Measurements from ENCODE around the gene TOPAZ1.

TOPAZ1 gene

DNA sequence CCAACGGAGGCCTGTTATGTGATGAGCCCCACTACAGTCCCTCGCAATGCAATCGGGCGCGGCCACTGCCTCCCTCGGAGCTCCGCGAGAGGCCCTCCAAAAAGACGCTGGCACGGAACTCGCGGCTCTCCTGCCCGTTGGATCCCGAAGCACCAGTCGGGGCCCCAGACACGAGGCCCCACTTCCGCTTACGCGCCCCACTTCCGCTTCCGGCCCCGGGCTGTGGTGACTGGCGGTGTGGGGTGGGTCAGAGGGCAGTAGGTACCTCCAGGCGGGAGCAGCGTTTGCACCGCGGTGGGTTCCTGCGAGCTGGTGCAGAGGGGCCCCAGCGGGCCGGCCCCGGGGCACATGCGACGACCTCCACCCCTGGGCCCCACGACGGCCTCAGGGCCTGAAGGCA is at the start of gene TOPAZ1:
Gene TOPAZ1 (plus strand): TSS at position 181 of the 400 bp plus-strand sequence. CDS start 168 bp downstream, at position 349.
- Mint-ChIP-seq H3K27me3 (ENCODE audit: low read depth) (peaks cover 5% of the 10 kb centered on the region), H3K36me3 (ENCODE audit: low read depth) (no peaks in the 10 kb centered on the region), H3K9me3 (peaks cover 10% of the 10 kb centered on the region), H3K4me3 (no peak within 1 kb of the TSS), H3K4me1 (peaks cover 10% of the 10 kb centered on the region), H3K27ac (peak within 1 kb of the TSS; percentile 51 to 76 (median 76))
- TF ChIP-seq, protein P1, sequence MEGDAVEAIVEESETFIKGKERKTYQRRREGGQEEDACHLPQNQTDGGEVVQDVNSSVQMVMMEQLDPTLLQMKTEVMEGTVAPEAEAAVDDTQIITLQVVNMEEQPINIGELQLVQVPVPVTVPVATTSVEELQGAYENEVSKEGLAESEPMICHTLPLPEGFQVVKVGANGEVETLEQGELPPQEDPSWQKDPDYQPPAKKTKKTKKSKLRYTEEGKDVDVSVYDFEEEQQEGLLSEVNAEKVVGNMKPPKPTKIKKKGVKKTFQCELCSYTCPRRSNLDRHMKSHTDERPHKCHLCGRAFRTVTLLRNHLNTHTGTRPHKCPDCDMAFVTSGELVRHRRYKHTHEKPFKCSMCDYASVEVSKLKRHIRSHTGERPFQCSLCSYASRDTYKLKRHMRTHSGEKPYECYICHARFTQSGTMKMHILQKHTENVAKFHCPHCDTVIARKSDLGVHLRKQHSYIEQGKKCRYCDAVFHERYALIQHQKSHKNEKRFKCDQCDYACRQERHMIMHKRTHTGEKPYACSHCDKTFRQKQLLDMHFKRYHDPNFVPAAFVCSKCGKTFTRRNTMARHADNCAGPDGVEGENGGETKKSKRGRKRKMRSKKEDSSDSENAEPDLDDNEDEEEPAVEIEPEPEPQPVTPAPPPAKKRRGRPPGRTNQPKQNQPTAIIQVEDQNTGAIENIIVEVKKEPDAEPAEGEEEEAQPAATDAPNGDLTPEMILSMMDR (IDR thresholded peaks at IDR 0.05; ENCODE audit: unreplicated experiment in 3 of 3), result no peak

DNA sequence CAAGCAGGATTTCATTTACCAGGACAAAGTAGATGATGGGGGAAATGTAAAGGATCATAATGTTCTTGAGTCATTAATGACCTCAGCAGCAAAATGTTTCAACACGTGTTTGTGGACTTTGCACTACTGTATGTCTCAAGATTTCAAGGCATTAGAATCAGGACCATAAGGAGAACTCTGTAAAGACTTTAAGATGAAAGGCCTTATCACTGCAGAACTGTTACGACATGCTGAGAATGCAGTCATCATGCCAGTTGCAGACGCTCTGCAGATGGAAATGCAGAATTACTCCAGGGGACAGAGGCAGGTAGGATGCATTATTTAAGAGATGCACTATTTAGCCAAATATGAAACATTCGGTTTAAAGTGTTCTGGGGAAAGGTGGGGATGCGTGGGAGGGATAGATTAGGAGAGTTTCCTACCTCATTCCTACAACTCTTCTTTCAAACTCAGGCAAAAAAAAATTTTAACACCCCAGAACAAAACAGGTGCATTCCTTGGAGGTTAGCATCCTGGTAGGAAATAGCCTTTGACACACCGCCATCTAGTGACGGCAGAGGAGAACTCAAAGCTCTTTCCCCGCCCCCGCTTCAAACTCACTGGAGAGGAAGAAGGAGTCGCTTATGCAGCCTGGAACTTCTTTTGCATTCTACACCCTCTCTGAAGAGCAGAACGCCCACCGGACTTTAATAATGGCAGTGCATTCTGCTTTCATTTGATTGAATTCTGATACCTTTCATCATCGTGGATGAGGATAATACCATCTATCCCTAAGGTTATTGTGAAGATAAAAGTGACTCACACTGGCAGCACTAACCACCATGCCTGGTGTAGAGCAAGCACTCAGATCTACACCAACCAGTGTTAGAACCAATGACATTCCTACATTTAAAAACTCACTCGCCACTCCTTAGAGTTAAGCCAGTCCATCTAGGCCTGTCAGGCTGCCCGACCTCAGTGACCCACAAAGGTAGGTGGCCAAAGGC is 43.1 kb upstream of the TOPAZ1 start:
- Mint-ChIP-seq H3K27me3 (ENCODE audit: low read depth) (peaks cover 19% of the 10 kb centered on the region), H3K36me3 (ENCODE audit: low read depth) (no peaks in the 10 kb centered on the region), H3K27ac (no peak overlapping the region), H3K9me3 (no peaks in the 10 kb centered on the region), H3K4me1 (no peaks in the 10 kb centered on the region), H3K4me3 (no peak overlapping the region)
- TF ChIP-seq, protein P1 (IDR thresholded peaks at IDR 0.05; ENCODE audit: unreplicated experiment in 3 of 3), result peak; percentile 82 to 90 (median 82)

DNA sequence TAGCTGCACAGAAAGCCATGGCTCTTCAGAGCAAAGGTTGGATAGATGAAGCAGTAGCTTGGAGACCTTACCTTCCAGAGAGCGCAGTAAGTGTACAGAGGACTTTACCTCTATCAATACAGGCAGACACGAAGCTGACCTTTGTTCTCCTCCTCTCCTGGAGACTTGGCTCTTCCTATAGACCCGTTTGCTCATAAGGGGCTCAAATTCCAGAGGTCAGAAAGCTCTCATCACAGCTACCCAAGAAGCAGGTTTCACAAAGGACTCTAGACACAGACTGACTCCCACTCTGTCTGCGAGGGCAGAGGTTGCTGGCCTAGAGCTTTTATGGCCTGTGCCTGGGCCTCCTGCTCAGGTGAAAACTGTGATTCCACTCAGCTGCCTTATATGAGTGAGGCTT is 35.4 kb upstream of the TOPAZ1 start:
- no peaks in the 10 kb centered on the region for H3K36me3 Mint-ChIP-seq (ENCODE audit: low read depth)
- no peak overlapping the region for H3K27ac Mint-ChIP-seq
- H3K4me3 Mint-ChIP-seq, result no peak overlapping the region
- H3K9me3 Mint-ChIP-seq, result no peaks in the 10 kb centered on the region
- peaks cover 17% of the 10 kb centered on the region for H3K4me1 Mint-ChIP-seq
- TF ChIP-seq, protein P1 (IDR thresholded peaks at IDR 0.05; ENCODE audit: unreplicated experiment in 3 of 3), result no peak
- peaks cover 43% of the 10 kb centered on the region for H3K27me3 Mint-ChIP-seq (ENCODE audit: low read depth)

DNA sequence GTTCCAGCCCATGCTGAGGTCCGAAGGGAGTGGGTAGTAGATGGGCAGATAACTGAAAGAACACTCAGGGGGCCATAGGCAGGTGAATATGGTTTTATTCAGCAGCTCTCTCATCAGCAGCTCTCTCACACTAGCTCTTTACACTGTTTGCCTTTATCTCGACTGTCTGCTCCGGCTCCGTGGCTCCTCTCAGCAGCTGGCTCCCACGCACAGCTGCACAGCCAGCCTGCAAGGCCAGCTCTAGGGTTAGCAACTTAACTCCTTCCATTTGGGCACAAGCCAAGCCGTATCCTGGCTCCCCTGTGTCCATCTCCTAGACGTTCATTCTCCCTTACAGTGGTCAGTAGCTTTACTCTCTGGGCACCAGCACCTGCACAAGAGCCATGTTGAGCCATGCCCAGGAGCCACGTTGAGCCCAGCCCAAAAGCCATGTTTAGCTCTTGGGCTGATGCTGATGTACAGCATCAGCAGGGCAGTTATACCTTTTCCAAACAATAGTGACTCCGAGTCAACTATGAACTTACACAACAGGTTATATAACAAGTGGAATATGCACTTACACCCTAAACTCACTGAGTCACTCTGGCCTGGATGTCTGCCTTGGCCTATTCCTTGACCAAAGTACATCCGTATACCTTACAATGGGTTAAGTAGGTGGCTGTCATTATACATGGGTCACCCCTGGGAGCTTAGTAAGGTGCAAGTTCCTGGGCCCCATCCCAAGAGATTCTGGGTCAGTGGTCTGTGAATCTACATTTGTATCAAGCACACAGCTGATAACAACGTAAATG is 34.6 kb upstream of the TOPAZ1 start:
- peaks cover 38% of the 10 kb centered on the region for H3K27me3 Mint-ChIP-seq (ENCODE audit: low read depth)
- peaks cover 17% of the 10 kb centered on the region for H3K4me1 Mint-ChIP-seq
- H3K4me3 Mint-ChIP-seq, result no peak overlapping the region
- no peaks in the 10 kb centered on the region for H3K9me3 Mint-ChIP-seq
- H3K36me3 Mint-ChIP-seq (ENCODE audit: low read depth), result no peaks in the 10 kb centered on the region
- no peak overlapping the region for H3K27ac Mint-ChIP-seq
- TF ChIP-seq, protein P1 (IDR thresholded peaks at IDR 0.05; ENCODE audit: unreplicated experiment in 3 of 3), result no peak

DNA sequence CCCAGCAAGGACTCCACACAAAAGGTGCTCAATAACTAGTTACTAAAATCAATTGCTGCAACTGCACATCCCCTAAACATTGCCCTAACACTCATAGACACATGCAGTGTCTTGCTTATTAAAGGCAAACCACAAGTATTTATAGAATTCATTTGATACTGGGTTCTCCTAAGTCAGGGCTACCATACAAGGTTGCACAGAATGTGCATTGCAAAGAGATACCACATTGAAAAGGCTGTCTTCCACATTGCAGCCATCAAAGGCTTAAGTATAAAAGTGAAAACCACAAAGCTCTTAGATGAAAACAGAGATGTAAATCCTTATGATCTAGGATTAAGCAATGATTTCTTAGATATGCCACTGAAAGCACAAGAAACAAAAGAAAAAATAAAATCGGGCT is 33.6 kb upstream of the TOPAZ1 start:
- TF ChIP-seq, protein P1 (IDR thresholded peaks at IDR 0.05; ENCODE audit: unreplicated experiment in 3 of 3), result no peak
- Mint-ChIP-seq H3K36me3 (ENCODE audit: low read depth) (no peaks in the 10 kb centered on the region), H3K9me3 (no peaks in the 10 kb centered on the region), H3K27me3 (ENCODE audit: low read depth) (peaks cover 35% of the 10 kb centered on the region), H3K4me1 (peaks cover 17% of the 10 kb centered on the region), H3K27ac (no peak overlapping the region), H3K4me3 (no peak overlapping the region)
